GM12872 (cell line): ENCODE results near the gene COLEC11.

Source experiments
- TF ChIP-seq, protein P1 (sequence below): IDR thresholded peaks from 3 replicates; pipeline ENCODE4 v1.5.1; 2011; ENCODE audit warnings: low read depth, mild to moderate bottlenecking, low read length, moderate library complexity; ENCODE audit not compliant: insufficient read depth

The COLEC11 gene

DNA sequence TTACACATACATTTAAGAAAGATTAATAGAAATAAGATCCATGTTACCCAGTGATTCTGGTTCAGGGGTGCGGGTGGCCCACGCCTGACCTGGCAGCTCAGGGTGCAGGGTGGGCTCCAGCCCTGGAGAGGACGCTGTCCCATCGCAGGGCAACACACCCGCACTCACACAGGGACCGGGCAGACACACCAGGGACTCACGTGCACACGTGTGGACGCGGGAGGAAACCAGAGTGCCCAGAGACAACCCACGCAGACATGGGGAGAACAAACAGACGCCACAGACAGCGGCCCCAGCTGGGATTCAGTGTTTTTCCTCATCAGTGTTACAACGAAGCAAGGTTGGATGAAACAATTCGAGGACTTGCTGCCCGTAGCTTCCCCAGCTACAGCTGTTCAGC, 54.7 kb downstream of the COLEC11 start:
- TF ChIP-seq, protein P1, sequence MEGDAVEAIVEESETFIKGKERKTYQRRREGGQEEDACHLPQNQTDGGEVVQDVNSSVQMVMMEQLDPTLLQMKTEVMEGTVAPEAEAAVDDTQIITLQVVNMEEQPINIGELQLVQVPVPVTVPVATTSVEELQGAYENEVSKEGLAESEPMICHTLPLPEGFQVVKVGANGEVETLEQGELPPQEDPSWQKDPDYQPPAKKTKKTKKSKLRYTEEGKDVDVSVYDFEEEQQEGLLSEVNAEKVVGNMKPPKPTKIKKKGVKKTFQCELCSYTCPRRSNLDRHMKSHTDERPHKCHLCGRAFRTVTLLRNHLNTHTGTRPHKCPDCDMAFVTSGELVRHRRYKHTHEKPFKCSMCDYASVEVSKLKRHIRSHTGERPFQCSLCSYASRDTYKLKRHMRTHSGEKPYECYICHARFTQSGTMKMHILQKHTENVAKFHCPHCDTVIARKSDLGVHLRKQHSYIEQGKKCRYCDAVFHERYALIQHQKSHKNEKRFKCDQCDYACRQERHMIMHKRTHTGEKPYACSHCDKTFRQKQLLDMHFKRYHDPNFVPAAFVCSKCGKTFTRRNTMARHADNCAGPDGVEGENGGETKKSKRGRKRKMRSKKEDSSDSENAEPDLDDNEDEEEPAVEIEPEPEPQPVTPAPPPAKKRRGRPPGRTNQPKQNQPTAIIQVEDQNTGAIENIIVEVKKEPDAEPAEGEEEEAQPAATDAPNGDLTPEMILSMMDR, result no peak

GRCh38 chr2:3650140-3650920, 55.4 kb downstream of the COLEC11 start:
- TF ChIP-seq, protein P1, result no peak

DNA sequence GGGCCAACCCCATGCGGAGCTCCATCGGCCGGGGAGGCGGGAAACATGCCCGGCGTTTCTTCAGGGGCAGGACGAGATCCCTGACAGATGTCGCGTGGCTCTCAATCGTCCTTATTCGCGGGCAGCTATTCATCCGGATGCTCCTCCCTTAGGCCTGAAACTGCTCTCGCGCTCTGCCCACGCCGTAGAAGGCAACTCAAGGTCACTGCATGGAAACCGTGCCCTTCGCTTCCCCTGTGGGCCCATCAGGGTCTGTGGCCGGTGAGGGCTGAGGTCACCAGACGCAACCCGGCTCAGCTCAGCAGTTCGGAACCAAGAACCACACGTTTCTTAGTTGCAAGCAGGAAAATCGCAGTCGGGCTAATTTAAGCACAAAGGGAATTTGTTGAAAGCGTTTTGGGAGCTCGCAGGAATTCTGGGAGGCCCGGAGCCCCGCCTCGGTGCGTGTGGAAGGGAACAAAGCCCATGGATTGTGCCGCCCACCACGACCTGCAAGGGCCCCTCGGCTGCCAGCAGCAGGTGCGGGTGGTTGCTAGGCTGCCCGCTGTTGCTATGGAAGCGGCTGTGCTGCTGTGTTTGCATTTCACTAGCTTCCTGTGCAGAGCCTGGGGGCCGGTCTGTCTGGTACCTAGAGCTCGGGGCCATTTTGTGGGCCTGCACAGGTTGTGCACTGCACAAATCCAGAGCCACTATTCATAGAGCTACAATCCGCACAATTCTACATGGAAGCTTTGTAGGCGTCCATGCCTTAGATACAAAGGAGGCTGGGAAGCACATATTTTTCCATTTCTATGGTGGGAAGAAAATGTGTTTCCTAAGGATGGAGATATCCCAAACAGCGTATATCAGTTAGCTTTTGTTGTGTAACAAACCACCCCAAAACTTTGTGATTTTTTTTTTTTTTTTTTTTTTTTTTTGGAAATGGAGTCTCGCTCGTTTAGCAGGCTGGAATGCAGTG, 57.1 kb downstream of the COLEC11 start:
- TF ChIP-seq, protein P1, result no peak

DNA sequence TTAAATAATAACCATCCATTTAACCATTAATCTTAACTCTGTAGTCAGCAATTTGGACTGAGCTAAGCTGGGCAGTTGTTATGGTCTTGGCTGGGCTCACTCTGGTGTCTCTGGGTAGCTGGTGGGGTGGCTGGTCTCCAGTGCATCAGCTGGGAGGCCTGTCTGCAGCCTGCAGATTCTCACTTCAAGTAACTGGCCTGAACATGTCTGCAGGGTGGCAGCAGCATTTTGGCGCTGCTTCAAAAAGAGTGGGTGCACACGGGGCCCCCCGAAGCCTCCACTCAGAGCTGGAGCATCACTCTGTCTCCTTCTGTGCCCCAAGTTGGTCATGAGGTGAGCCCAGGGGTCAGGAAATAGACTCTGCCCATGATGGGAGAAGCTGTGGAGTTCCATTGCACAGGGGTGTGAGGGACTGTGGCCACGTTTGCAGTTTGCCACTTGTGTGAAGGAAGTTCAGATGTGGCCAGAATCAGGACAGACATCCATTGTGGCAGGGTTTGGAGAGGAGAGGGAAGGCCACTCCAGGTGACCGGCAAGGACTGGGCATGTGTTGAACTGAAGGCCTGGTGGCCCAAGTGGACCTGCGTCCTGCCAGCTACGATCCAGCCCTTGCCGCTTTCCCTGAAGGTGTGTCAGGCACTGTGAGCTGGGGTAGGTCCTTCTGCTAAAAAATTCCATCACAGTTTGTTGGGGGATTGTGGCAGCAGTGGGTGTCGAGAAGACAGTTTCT, 58.1 kb downstream of the COLEC11 start:
- TF ChIP-seq, protein P1, result no peak

DNA sequence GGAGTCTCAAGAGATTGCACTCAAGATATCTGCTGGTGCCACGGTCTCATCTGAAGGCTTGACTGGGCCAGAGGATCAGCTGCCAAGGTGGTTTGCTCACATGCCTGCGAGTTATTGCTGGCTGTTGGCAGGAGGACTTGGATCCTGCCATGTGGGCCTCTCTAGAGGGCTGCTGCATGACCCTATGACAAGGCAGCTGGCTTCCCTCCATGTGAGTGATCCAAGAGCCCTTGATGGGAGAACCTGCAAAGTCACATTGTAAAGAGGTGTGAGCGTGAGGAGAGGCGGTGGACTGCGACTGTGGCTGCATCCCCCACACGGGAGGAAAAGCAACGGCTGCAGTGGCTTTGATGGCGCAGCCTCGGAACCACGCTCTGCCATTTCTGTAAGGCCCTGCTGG, 59.1 kb downstream of the COLEC11 start:
- TF ChIP-seq, protein P1, result no peak

DNA sequence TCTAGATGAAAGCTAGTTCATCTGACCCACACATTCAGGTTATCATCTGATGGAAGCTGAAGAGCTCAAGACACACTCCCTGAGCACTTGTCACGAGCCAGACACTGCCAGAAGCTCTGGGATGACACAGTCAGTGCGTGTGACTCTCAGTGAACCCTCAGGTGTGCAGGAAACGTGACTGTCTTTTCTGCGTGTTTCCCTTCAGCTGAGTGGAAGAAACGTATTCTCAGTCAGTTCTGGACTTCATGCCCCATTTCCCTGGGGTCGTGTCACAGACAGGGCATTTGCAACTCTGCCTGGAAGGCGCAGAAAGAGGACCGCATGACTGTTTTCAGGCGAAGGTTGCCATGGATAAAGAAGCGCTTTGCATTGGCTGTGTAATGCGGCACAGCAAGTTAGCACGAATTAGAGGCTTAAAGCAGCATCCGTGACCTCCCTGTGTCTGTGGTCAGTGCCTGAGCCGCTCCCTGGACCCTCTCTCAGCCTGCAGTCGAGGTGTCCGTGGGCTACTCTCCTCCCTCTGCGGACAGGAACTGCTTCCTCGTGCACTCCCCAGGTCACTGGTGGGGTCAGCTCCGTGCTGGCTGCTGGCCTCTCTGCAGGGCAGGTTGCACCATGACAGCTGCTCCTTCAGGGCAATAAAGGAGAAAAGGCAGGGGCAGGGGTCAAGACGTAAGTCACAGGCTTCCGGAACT, 59.8 kb downstream of the COLEC11 start:
- TF ChIP-seq, protein P1, result no peak
